ENCODE data around the gene KIRREL3.

Gene KIRREL3

GRCh38 chr11:126537492-126537891 lies 463.1 kb downstream of the KIRREL3 start:
- Histone ChIP-seq H3K27ac (ENCODE audit: low read length) (no peak overlapping the region), H3K27me3 (ENCODE audit: control insufficient read depth, insufficient read depth, low read length) (no peaks in the 10 kb centered on the region), H3K4me3 (ENCODE audit: low read length) (no peak overlapping the region), H3K9ac (ENCODE audit: low read length) (no peak overlapping the region), H3K9me3 (ENCODE audit: control insufficient read depth, low read depth, low read length) (no peaks in the 10 kb centered on the region), H3K36me3 (ENCODE audit: control insufficient read depth, low read depth, low read length) (no peaks in the 10 kb centered on the region), H3K4me1 (ENCODE audit: control insufficient read depth, low read depth, low read length) (no peaks in the 10 kb centered on the region)

GRCh38 chr11:126534141-126534805 lies 466.3 kb downstream of the KIRREL3 start:
- H3K27me3 ChIP-seq (ENCODE audit: control insufficient read depth, insufficient read depth, low read length): no peaks in the 10 kb centered on the region
- H3K4me3 ChIP-seq (ENCODE audit: low read length): no peak overlapping the region
- no peaks in the 10 kb centered on the region for H3K36me3 ChIP-seq (ENCODE audit: control insufficient read depth, low read depth, low read length)
- no peaks in the 10 kb centered on the region for H3K9me3 ChIP-seq (ENCODE audit: control insufficient read depth, low read depth, low read length)
- no peak overlapping the region for H3K9ac ChIP-seq (ENCODE audit: low read length)
- no peak overlapping the region for H3K27ac ChIP-seq (ENCODE audit: low read length)
- no peaks in the 10 kb centered on the region for H3K4me1 ChIP-seq (ENCODE audit: control insufficient read depth, low read depth, low read length)

GRCh38 chr11:126533560-126533959 lies 467.0 kb downstream of the KIRREL3 start:
- H3K36me3 ChIP-seq (ENCODE audit: control insufficient read depth, low read depth, low read length): no peaks in the 10 kb centered on the region
- H3K9ac ChIP-seq (ENCODE audit: low read length): no peak overlapping the region
- no peak overlapping the region for H3K27ac ChIP-seq (ENCODE audit: low read length)
- no peaks in the 10 kb centered on the region for H3K27me3 ChIP-seq (ENCODE audit: control insufficient read depth, insufficient read depth, low read length)
- H3K9me3 ChIP-seq (ENCODE audit: control insufficient read depth, low read depth, low read length): no peaks in the 10 kb centered on the region
- H3K4me1 ChIP-seq (ENCODE audit: control insufficient read depth, low read depth, low read length): no peaks in the 10 kb centered on the region
- H3K4me3 ChIP-seq (ENCODE audit: low read length): no peak overlapping the region

- Histone ChIP-seq H3K9me3 (ENCODE audit: control insufficient read depth, low read depth, low read length) (no peaks in the 10 kb centered on the region), H3K36me3 (ENCODE audit: control insufficient read depth, low read depth, low read length) (no peaks in the 10 kb centered on the region), H3K9ac (ENCODE audit: low read length) (no peak overlapping the region), H3K4me3 (ENCODE audit: low read length) (no peak overlapping the region), H3K27ac (ENCODE audit: low read length) (no peak overlapping the region), H3K27me3 (ENCODE audit: control insufficient read depth, insufficient read depth, low read length) (no peaks in the 10 kb centered on the region), H3K4me1 (ENCODE audit: control insufficient read depth, low read depth, low read length) (no peaks in the 10 kb centered on the region)
Observed at GRCh38 chr11:126530416-126530815, 470.2 kb downstream of the KIRREL3 start.

DNA sequence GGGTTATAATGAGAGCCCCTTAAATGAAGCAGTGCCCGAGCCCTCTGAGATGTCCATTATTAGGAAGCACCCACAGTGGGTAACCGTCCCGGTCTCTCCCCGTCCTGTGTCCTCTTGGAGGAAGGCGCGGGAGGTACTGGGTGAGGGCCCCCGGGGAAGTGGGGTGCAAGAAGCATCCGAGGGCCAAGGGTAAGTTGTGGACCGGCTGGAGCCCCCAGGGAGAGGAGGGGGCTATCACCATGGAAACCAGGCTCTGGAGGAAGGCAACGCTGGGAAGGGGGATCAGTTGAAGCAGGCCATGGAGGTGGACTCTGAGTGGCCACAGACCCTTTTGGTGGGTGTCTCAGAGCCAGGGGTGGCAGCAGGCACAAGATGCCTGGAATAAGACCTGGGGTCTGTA lies 471.5 kb downstream of the KIRREL3 start:
- Histone ChIP-seq H3K36me3 (ENCODE audit: control insufficient read depth, low read depth, low read length) (no peaks in the 10 kb centered on the region), H3K27ac (ENCODE audit: low read length) (no peak overlapping the region), H3K4me1 (ENCODE audit: control insufficient read depth, low read depth, low read length) (no peaks in the 10 kb centered on the region), H3K9ac (ENCODE audit: low read length) (no peak overlapping the region), H3K9me3 (ENCODE audit: control insufficient read depth, low read depth, low read length) (no peaks in the 10 kb centered on the region), H3K27me3 (ENCODE audit: control insufficient read depth, insufficient read depth, low read length) (no peaks in the 10 kb centered on the region), H3K4me3 (ENCODE audit: low read length) (no peak overlapping the region)

DNA sequence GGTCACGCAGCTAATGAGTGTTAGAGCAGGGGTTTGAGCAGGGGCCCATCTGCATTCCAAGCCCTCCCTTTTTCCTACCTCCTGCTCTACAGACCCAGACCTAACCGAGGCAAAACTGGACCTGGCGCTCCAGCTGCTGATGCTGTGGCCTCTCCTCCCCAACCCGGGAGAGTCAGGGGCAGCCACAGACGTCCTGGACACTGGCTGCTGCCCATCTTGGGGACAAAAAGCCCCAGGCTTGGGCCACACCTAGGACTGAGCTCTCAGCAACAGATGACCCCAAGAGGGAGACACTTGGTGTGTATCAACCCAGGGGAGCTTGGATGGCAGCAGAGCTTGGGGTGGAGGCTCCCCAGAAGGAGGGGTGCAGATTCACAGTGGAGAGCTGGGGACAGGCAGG lies 472.5 kb downstream of the KIRREL3 start:
- H3K9me3 ChIP-seq (ENCODE audit: control insufficient read depth, low read depth, low read length): no peaks in the 10 kb centered on the region
- no peak overlapping the region for H3K9ac ChIP-seq (ENCODE audit: low read length)
- H3K27me3 ChIP-seq (ENCODE audit: control insufficient read depth, insufficient read depth, low read length): no peaks in the 10 kb centered on the region
- H3K36me3 ChIP-seq (ENCODE audit: control insufficient read depth, low read depth, low read length): no peaks in the 10 kb centered on the region
- no peak overlapping the region for H3K27ac ChIP-seq (ENCODE audit: low read length)
- no peaks in the 10 kb centered on the region for H3K4me1 ChIP-seq (ENCODE audit: control insufficient read depth, low read depth, low read length)
- H3K4me3 ChIP-seq (ENCODE audit: low read length): no peak overlapping the region

- Histone ChIP-seq H3K36me3 (ENCODE audit: control insufficient read depth, low read depth, low read length) (no peaks in the 10 kb centered on the region), H3K9me3 (ENCODE audit: control insufficient read depth, low read depth, low read length) (no peaks in the 10 kb centered on the region), H3K27ac (ENCODE audit: low read length) (no peak overlapping the region), H3K4me3 (ENCODE audit: low read length) (no peak overlapping the region), H3K27me3 (ENCODE audit: control insufficient read depth, insufficient read depth, low read length) (no peaks in the 10 kb centered on the region), H3K4me1 (ENCODE audit: control insufficient read depth, low read depth, low read length) (no peaks in the 10 kb centered on the region), H3K9ac (ENCODE audit: low read length) (no peak overlapping the region)
Observed at GRCh38 chr11:126527651-126528050, 472.9 kb downstream of the KIRREL3 start.

DNA sequence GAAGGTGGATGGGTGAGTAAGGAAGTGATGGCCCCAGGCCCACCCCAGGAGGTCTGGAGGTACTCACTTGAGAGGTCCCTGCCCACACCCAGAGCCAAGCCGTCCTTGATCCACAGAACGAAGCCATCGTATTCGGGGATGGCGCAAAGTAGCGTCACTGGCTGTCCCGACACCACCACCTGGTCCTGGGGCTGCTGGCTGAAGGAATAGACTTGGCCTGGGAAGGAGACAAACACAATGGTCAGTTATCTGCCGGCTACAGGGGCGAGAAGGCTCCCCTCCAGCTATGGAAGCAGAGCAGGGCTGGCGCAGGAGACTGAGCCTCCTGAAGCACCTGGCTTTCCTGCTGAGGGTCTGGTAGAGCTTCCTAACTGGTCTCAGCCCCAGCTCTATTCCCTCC lies 474.1 kb downstream of the KIRREL3 start:
- no peak overlapping the region for H3K9ac ChIP-seq (ENCODE audit: low read length)
- H3K4me3 ChIP-seq (ENCODE audit: low read length): no peak overlapping the region
- no peaks in the 10 kb centered on the region for H3K27me3 ChIP-seq (ENCODE audit: control insufficient read depth, insufficient read depth, low read length)
- no peaks in the 10 kb centered on the region for H3K36me3 ChIP-seq (ENCODE audit: control insufficient read depth, low read depth, low read length)
- H3K9me3 ChIP-seq (ENCODE audit: control insufficient read depth, low read depth, low read length): no peaks in the 10 kb centered on the region
- H3K27ac ChIP-seq (ENCODE audit: low read length): no peak overlapping the region
- no peaks in the 10 kb centered on the region for H3K4me1 ChIP-seq (ENCODE audit: control insufficient read depth, low read depth, low read length)

DNA sequence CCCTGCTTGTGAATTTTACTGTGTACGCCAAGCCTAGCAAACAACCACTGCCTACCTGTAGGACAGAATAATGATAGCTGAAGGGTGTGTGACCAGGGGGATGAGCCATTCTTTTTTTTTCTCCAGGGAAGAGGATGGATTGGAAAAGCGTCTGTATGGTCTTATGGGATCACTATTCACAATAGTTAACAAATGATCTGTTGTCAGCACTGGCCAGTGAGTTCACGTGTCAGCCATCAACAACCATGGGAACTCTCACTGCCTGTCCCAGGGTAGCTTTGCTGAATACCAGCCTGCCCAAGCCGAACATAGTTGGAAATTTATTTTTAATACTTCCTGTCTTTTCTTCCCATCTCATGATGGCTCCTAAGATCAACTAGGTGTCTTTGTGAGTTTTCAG lies 474.9 kb downstream of the KIRREL3 start:
- H3K4me3 ChIP-seq (ENCODE audit: low read length): no peak overlapping the region
- no peak overlapping the region for H3K9ac ChIP-seq (ENCODE audit: low read length)
- no peaks in the 10 kb centered on the region for H3K36me3 ChIP-seq (ENCODE audit: control insufficient read depth, low read depth, low read length)
- H3K27ac ChIP-seq (ENCODE audit: low read length): no peak overlapping the region
- H3K27me3 ChIP-seq (ENCODE audit: control insufficient read depth, insufficient read depth, low read length): no peaks in the 10 kb centered on the region
- H3K9me3 ChIP-seq (ENCODE audit: control insufficient read depth, low read depth, low read length): no peaks in the 10 kb centered on the region
- H3K4me1 ChIP-seq (ENCODE audit: control insufficient read depth, low read depth, low read length): no peaks in the 10 kb centered on the region

DNA sequence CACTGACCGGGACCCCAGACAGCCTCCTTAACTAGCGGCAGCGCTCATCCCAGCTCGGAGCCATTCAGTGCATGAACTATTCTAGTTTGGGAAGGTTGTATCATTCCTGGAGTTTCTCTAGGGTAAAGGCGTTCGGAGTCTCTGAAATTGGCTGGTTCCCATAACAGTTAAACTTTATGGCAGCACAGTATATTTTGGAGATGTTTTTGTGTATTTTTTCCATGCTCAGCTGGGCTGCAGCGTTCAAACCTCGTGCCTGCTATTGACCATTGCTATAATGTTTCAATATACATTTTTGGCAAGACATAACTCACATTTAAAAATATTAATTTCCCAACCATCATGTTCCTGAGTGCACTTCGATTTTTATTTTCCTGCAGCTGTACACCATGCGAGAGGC lies 475.4 kb downstream of the KIRREL3 start:
- H3K27ac ChIP-seq (ENCODE audit: low read length): no peak overlapping the region
- no peaks in the 10 kb centered on the region for H3K4me1 ChIP-seq (ENCODE audit: control insufficient read depth, low read depth, low read length)
- H3K9ac ChIP-seq (ENCODE audit: low read length): no peak overlapping the region
- H3K9me3 ChIP-seq (ENCODE audit: control insufficient read depth, low read depth, low read length): no peaks in the 10 kb centered on the region
- H3K27me3 ChIP-seq (ENCODE audit: control insufficient read depth, insufficient read depth, low read length): no peaks in the 10 kb centered on the region
- no peaks in the 10 kb centered on the region for H3K36me3 ChIP-seq (ENCODE audit: control insufficient read depth, low read depth, low read length)
- no peak overlapping the region for H3K4me3 ChIP-seq (ENCODE audit: low read length)

DNA sequence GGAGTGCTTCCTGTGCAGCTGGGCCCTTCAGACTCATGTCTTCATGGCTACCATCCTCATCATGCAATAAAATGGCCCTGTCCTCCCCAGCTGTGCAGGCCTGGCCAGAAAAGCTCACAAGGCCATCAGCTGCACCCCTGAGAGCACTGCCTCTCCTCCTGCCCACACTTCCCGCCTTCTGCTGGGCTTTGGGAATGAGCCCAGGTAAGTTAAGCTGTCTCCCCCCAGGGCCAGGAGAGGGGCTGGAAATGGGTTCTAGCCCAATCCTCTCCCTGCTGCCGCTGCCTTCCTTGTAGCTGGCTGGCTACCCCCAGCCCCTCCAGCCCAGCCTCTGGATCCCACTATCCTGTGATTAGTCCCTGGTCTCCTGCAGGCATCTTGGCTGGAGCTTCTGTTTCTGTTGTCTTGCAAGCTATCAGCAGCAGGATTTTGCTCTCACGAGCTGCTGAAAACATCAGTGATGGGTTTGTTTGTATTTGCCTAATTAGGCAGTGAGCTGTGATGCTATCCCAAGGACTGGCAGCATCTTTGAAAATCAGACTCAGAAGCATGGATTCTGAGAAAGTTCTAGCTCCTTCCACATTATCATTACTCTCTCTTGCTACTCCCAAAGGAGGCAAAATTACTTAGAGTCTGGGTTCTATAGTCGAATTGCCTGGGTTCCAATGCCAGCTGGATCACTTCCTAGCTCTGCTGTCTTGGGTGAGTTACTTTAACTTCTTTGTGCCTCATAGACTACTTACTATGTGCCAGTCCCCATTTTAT lies 476.9 kb downstream of the KIRREL3 start:
- no peaks in the 10 kb centered on the region for H3K4me1 ChIP-seq (ENCODE audit: control insufficient read depth, low read depth, low read length)
- no peaks in the 10 kb centered on the region for H3K27me3 ChIP-seq (ENCODE audit: control insufficient read depth, insufficient read depth, low read length)
- H3K27ac ChIP-seq (ENCODE audit: low read length): no peak overlapping the region
- H3K4me3 ChIP-seq (ENCODE audit: low read length): no peak overlapping the region
- H3K36me3 ChIP-seq (ENCODE audit: control insufficient read depth, low read depth, low read length): no peaks in the 10 kb centered on the region
- H3K9me3 ChIP-seq (ENCODE audit: control insufficient read depth, low read depth, low read length): no peaks in the 10 kb centered on the region
- no peak overlapping the region for H3K9ac ChIP-seq (ENCODE audit: low read length)

DNA sequence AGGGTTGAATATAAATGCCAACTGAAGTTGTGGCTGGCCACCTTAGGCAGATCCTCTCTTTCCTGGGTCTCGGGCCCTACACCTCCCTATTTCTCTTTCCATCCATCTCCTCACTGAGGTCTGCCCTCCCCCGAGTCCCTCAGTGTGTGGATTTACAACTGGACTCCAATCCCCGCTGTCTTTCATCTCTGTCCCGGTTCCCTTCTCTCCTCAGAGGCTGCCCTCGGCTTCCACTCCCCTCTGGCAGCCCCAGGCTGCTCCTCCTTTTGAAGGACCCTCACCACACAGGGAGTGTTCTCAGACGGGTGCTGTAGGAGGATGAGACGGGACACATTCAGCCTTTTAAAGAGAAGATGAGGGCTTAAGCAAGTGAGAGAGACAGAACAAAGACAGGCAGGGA lies 478.0 kb downstream of the KIRREL3 start:
- Histone ChIP-seq H3K9ac (ENCODE audit: low read length) (no peak overlapping the region), H3K9me3 (ENCODE audit: control insufficient read depth, low read depth, low read length) (no peaks in the 10 kb centered on the region), H3K27ac (ENCODE audit: low read length) (no peak overlapping the region), H3K27me3 (ENCODE audit: control insufficient read depth, insufficient read depth, low read length) (no peaks in the 10 kb centered on the region), H3K4me1 (ENCODE audit: control insufficient read depth, low read depth, low read length) (no peaks in the 10 kb centered on the region), H3K36me3 (ENCODE audit: control insufficient read depth, low read depth, low read length) (no peaks in the 10 kb centered on the region), H3K4me3 (ENCODE audit: low read length) (no peak overlapping the region)
